Activated CD4-positive, alpha-beta T cell treated with anti-CD3 and anti-CD28 coated beads, Interleukin-2, Interleukin-4, amounts not matched to agents 100 ng/mL and 50 ng/mL, durations not matched to agents 16 hours and 8 hours (primary cell): Measurements from ENCODE around the gene TYW5.
A peak's percentile ranks its signal among the peaks of the same experiment; 100 is the strongest.

Source experiments
- DNase-seq: peaks from one replicate; pipeline ENCODE4 v3.0.0-alpha.2; 2020; ENCODE audit warnings: low spot score

Gene TYW5

GRCh38 chr2:199975273-199975895 is 20.1 kb upstream of the TYW5 start:
- DNase-seq: no peak

GRCh38 chr2:199973703-199974102 is 18.4 kb upstream of the TYW5 start:
- no peak for DNase-seq

GRCh38 chr2:199972088-199972626 is 16.9 kb upstream of the TYW5 start:
- no peak for DNase-seq

GRCh38 chr2:199968126-199968525 is 12.8 kb upstream of the TYW5 start:
- DNase-seq: no peak

GRCh38 chr2:199966976-199967375 is 11.7 kb upstream of the TYW5 start:
- DNase-seq: no peak

GRCh38 chr2:199966405-199966804 is 11.1 kb upstream of the TYW5 start:
- no peak for DNase-seq

- DNase-seq: peak; percentile 57
These were observed 6.9 kb upstream of the TYW5 start for GRCh38 chr2:199962203-199962602.

GRCh38 chr2:199958014-199958413 is 2.7 kb upstream of the TYW5 start:
- DNase-seq: no peak

GRCh38 chr2:199956062-199956380 is 730 bp upstream of the TYW5 start:
- DNase-seq: no peak

GRCh38 chr2:199955007-199955338 is 318 bp downstream of the TYW5 start:
- no peak for DNase-seq

- DNase-seq: peak; percentile 43
These were observed 4.3 kb downstream of the TYW5 start for GRCh38 chr2:199951023-199951422.

- no peak for DNase-seq
These were observed 4.9 kb downstream of the TYW5 start for GRCh38 chr2:199950396-199950795.

- DNase-seq: no peak
These were observed 8.5 kb downstream of the TYW5 start for GRCh38 chr2:199946836-199947235.

- no peak for DNase-seq
These were observed 9.1 kb downstream of the TYW5 start for GRCh38 chr2:199946196-199946595.

GRCh38 chr2:199943373-199943772 is 11.9 kb downstream of the TYW5 start:
- DNase-seq: no peak

- no peak for DNase-seq
These were observed 14.9 kb downstream of the TYW5 start for GRCh38 chr2:199940373-199940772.

- DNase-seq: no peak
These were observed 18.7 kb downstream of the TYW5 start for GRCh38 chr2:199936554-199936953.

GRCh38 chr2:199933466-199933865 is 21.8 kb downstream of the TYW5 start:
- no peak for DNase-seq

- no peak for DNase-seq
These were observed 22.9 kb downstream of the TYW5 start for GRCh38 chr2:199932312-199932855.

- no peak for DNase-seq
These were observed 26.0 kb downstream of the TYW5 start for GRCh38 chr2:199929262-199929661.

- DNase-seq: no peak
These were observed 26.7 kb downstream of the TYW5 start for GRCh38 chr2:199928626-199929025.

GRCh38 chr2:199928226-199928625 is 27.1 kb downstream of the TYW5 start:
- no peak for DNase-seq

GRCh38 chr2:199926806-199927205 is 28.5 kb downstream of the TYW5 start:
- no peak for DNase-seq

- no peak for DNase-seq
These were observed 31.4 kb downstream of the TYW5 start for GRCh38 chr2:199923924-199924323.
